Tibial artery (tissue), 4 donors: ENCODE measurements around the gene SLIT3.

ENCODE experiments used
- DNase-seq, 2 donors: peaks; one replicate each; pipeline ENCODE4 v3.0.0-alpha.2; 2019
- H3K27ac ChIP-seq, 2 donors: fragments of 200-600 bp; sonication (generic) in 1 of 2; 1 replicate in 1 of 2; 2 replicates in 1 of 2; pipeline ENCODE4 v1.5.1; 2018 to 2019; ENCODE audit warnings: mild to moderate bottlenecking in 1 of 2
- H3K27me3 ChIP-seq, 2 donors: fragments of 200-600 bp; sonication (generic) in 1 of 2; one replicate each; pipeline versions ENCODE4 v1.5.1 to v1.6.0; 2016 to 2019
- H3K36me3 ChIP-seq, 3 donors: fragments of 200-600 bp; sonication (generic) in 2 of 3; one replicate each; pipeline ENCODE4 v1.5.1; 2016 to 2019; ENCODE audit warnings: mild to moderate bottlenecking in 2 of 3
- H3K4me1 ChIP-seq, 4 donors: fragments of 200-600 bp; sonication (generic) in 2 of 4; 1 replicate in 3 of 4; 2 replicates in 1 of 4; pipeline ENCODE4 v1.5.1; 2016 to 2019
- H3K4me3 ChIP-seq, 2 donors: fragments of 200-600 bp; sonication (generic) in 1 of 2; 1 replicate in 1 of 2; 2 replicates in 1 of 2; pipeline ENCODE4 v1.5.1; 2018 to 2019; ENCODE audit warnings: mild to moderate bottlenecking in 2 of 2
- H3K9me3 ChIP-seq, 3 donors: fragments of 200-600 bp; sonication (generic) in 1 of 3; one replicate each; pipeline ENCODE4 v1.5.1; 2016 to 2019
- intact Hi-C: fragments of 100-400 bp; cut with DNase I; formaldehyde crosslinking; loops from one replicate; pipeline ENCODE4 v1.15.0; 2023; ENCODE audit warnings: low total_unique reads
- TF ChIP-seq, protein P1 (sequence below), 2 experiments: fragments of 200-600 bp in 1 of 2; fragments of 450-650 bp in 1 of 2; IDR thresholded peaks; one replicate each; pipeline ENCODE4 v1.5.1; 2017 to 2019; ENCODE audit warnings: antibody characterized with exemption in 2 of 2, mild to moderate bottlenecking in 1 of 2, moderate library complexity in 1 of 2

Gene SLIT3

DNA sequence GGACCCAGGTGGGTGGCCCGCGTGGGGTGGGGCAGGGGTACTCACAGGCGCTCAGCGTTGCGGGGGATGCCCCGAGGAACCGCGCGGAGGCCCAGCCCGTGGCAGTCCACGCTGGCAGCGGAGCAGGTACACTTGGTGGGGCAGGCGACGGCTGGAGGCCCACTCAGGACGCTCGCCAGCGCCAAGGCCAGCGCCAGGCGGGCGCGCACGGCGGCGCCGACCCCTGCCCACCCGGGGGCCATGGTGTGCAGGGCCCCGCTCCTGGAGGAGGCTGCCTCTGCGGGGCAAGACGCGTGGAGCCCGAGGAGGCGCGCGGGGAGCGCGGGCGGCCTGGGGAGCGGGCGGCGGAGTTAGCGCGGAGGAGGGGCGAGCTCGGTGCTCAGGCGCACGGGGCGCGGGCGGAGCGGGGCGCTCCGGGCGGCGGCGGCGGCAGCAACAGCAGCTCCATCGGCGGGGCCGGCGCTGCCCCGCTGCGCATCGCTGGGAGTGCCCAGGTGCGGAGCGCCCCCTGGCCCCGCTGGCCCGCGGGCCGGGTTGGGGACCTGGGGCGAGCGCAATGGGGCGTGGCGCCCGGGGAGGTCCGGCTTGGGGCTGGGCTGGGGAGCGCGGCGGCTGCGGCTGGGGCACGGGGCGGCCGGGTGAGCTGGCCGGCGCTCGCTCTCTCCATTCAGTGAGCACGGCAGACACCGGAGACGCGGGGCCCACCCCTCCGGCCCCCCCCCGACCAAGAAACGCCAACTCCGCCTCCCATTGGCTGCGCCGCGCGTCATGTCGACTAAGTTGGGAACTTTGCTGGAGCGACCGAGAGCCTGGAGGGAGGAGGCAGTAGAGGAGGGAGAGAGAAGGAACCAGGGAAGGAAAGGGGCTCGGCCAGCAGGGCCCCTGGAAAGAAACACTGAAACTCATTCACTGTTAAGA is at the start of gene SLIT3:
Gene SLIT3, minus strand, starts transcription at position 672 of the 918 bp plus-strand sequence. Its CDS starts 430 bp downstream, at position 242.
- intact Hi-C loops = loop anchor here (10.0 kb wide), 1 partner anchor 254 kb away; no protein-coding TSS in a partner anchor

DNA sequence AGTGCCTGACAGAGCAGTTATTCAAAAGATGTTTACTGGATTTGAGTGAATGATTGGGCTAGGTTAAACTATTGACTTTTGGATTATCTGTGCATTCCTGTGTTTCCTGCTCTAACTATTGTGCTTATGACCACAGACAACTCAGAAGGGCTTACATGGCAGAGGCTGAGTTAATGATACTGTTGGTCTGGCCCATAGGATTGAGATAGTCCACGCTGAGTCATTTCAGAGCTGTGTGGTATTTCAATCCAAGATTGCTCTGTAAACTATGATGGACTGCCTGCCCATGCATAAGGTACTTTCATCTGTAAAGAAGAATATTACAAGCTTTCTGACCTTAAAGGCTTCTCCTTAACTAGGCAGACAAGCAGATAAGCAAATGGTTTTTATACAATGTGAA is 49.1 kb upstream of the SLIT3 start:
- Histone ChIP-seq H3K4me3 (no peak overlapping the region), H3K27me3 (no peaks in the 10 kb centered on the region), H3K9me3 (no peaks in the 10 kb centered on the region), H3K27ac (no peak overlapping the region), H3K4me1 (peaks cover 0 to 33% (median 14%) of the 10 kb centered on the region in 4 donors), H3K36me3 (no peaks in the 10 kb centered on the region)
- intact Hi-C loops = no loop called here
- no peak for DNase-seq
- TF ChIP-seq, protein P1, sequence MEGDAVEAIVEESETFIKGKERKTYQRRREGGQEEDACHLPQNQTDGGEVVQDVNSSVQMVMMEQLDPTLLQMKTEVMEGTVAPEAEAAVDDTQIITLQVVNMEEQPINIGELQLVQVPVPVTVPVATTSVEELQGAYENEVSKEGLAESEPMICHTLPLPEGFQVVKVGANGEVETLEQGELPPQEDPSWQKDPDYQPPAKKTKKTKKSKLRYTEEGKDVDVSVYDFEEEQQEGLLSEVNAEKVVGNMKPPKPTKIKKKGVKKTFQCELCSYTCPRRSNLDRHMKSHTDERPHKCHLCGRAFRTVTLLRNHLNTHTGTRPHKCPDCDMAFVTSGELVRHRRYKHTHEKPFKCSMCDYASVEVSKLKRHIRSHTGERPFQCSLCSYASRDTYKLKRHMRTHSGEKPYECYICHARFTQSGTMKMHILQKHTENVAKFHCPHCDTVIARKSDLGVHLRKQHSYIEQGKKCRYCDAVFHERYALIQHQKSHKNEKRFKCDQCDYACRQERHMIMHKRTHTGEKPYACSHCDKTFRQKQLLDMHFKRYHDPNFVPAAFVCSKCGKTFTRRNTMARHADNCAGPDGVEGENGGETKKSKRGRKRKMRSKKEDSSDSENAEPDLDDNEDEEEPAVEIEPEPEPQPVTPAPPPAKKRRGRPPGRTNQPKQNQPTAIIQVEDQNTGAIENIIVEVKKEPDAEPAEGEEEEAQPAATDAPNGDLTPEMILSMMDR (IDR thresholded peaks at IDR 0.05) = no peak

More for the DNA sequence above, at the start of gene SLIT3:
- no peaks in the 10 kb centered on the region for H3K9me3 ChIP-seq
- H3K4me3 ChIP-seq = peak within 1 kb of the TSS; percentile 75 to 85
- H3K27me3 ChIP-seq = no peaks in the 10 kb centered on the region
- peak; percentile 78 to 92 for DNase-seq
- peak within 1 kb of the TSS; percentile 91 for H3K27ac ChIP-seq
- H3K4me1 ChIP-seq = peaks cover 0 to 48% (median 37%) of the 10 kb centered on the region in 4 donors
- no peaks in the 10 kb centered on the region for H3K36me3 ChIP-seq
- TF ChIP-seq, protein P1 (IDR thresholded peaks at IDR 0.05) = peak in 1 of 2 experiments; percentile 35

- Histone ChIP-seq H3K9me3 (no peaks in the 10 kb centered on the region), H3K4me3 (no peak overlapping the region), H3K4me1 (peaks cover 0 to 44% (median 14%) of the 10 kb centered on the region in 4 donors), H3K27me3 (no peaks in the 10 kb centered on the region), H3K36me3 (no peaks in the 10 kb centered on the region), H3K27ac (no peak overlapping the region)
- intact Hi-C loops = no loop called here
- no peak for DNase-seq
- TF ChIP-seq, protein P1 (IDR thresholded peaks at IDR 0.05) = no peak
Observed at GRCh38 chr5:169347786-169348185, 46.8 kb upstream of the SLIT3 start.

DNA sequence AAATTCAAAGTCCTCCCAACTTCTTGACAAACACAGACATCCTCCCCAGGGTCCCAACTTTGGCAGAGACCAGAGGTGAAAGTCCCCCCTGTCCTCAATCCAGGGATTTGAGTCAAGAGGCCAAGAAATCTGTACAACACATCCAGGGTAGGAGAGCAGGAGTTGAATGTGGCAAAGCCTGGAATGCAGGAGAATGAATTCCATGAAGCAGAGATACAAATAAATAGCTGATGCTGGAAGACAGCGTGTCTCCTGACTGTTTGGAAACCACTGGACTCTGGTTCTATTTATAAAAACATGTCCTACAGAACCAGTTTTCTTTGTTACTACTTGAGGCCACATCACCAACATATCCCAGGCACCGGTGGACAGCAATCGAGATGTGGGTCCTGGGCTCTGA is 43.7 kb upstream of the SLIT3 start:
- TF ChIP-seq, protein P1 (IDR thresholded peaks at IDR 0.05) = no peak
- peak overlapping the region; percentile 6 to 53 for H3K27ac ChIP-seq
- H3K4me3 ChIP-seq = no peak overlapping the region
- peaks cover 0 to 23% (median 0%) of the 10 kb centered on the region in 4 donors for H3K4me1 ChIP-seq
- H3K9me3 ChIP-seq = no peaks in the 10 kb centered on the region
- intact Hi-C loops = no loop called here
- peak; percentile 60 to 76 for DNase-seq
- H3K27me3 ChIP-seq = no peaks in the 10 kb centered on the region
- H3K36me3 ChIP-seq = no peaks in the 10 kb centered on the region

DNA sequence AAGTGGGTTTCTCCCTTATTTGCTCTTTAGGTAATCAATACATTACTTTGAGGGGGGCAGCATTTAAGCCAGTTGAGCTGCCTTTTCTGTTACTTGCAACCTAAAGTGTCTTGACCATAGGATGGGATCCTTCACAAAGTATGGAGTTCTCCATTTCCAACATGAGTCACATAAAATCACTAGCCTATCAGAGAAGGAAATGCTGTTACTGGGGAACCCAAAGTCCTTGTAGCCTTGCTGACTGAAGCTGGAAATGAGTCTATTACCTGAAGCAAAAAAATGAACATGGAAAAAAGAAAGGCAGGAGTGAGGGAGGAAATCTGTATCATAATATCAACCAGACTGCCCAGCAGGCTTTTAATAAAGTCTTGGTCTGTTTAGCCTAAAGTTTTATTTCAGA is 42.8 kb upstream of the SLIT3 start:
- DNase-seq = no peak
- TF ChIP-seq, protein P1 (IDR thresholded peaks at IDR 0.05) = no peak
- H3K4me1 ChIP-seq = peaks cover 0 to 21% (median 0%) of the 10 kb centered on the region in 4 donors
- no peak overlapping the region for H3K27ac ChIP-seq
- intact Hi-C loops = no loop called here
- no peak overlapping the region for H3K4me3 ChIP-seq
- no peaks in the 10 kb centered on the region for H3K9me3 ChIP-seq
- no peaks in the 10 kb centered on the region for H3K36me3 ChIP-seq
- H3K27me3 ChIP-seq = no peaks in the 10 kb centered on the region
